ACC112 (cell line): ENCODE results near the gene RANBP9.

Experiments used
- H2AFZ ChIP-seq: fragments of 200-600 bp; sonication (generic); one replicate; pipeline ENCODE4 v1.6.0; 2017; ENCODE audit warnings: antibody characterized with exemption, low read length; ENCODE audit not compliant: unreplicated experiment
- H3K27ac ChIP-seq: fragments of 200-600 bp; sonication (generic); 2 replicates; pipeline ENCODE4 v1.5.1; 2014; ENCODE audit warnings: low read depth, mild to moderate bottlenecking, antibody characterized with exemption, low read length, moderate library complexity
- H3K27me3 ChIP-seq: fragments of 200-600 bp; sonication (generic); 2 replicates; pipeline ENCODE4 v1.6.1; 2014; ENCODE audit warnings: mild to moderate bottlenecking, antibody characterized with exemption, low read length, moderate library complexity, mixed read lengths; ENCODE audit not compliant: insufficient read depth
- H3K36me3 ChIP-seq: fragments of 200-600 bp; sonication (generic); 2 replicates; pipeline ENCODE4 v1.6.1; 2016; ENCODE audit warnings: mild to moderate bottlenecking, antibody characterized with exemption, low read length, moderate library complexity, mixed read lengths; ENCODE audit not compliant: insufficient read depth
- H3K4me1 ChIP-seq: fragments of 200-600 bp; sonication (generic); one replicate; pipeline ENCODE4 v1.6.1; 2016; ENCODE audit warnings: low read length, mixed read lengths; ENCODE audit not compliant: insufficient read depth, unreplicated experiment, control insufficient read depth
- H3K4me3 ChIP-seq: fragments of 200-600 bp; sonication (generic); 2 replicates; pipeline ENCODE4 v1.5.1; 2014; ENCODE audit warnings: mild to moderate bottlenecking, low read depth, low read length
- H3K79me2 ChIP-seq: fragments of 200-600 bp; sonication (generic); one replicate; pipeline ENCODE4 v1.6.0; 2016; ENCODE audit warnings: low read length; ENCODE audit not compliant: control insufficient read depth, unreplicated experiment, insufficient read depth

The RANBP9 gene

GRCh38 chr6:13711324-13711732, 307 bp downstream of the RANBP9 start:
- Histone ChIP-seq H3K27me3 (no peaks in the 10 kb centered on the region), H3K36me3 (no peaks in the 10 kb centered on the region), H3K4me3 (peak overlapping the region; percentile 78), H3K27ac (peak overlapping the region; percentile 82), H2AFZ (peak overlapping the region; percentile 43), H3K4me1 (peaks cover 11% of the 10 kb centered on the region), H3K79me2 (peaks cover 45% of the 10 kb centered on the region)

GRCh38 chr6:13710552-13711323, 897 bp downstream of the RANBP9 start:
- Histone ChIP-seq H3K27me3 (no peaks in the 10 kb centered on the region), H3K4me1 (peaks cover 11% of the 10 kb centered on the region), H3K4me3 (peak overlapping the region; percentile 95), H2AFZ (peak overlapping the region; percentile 66), H3K36me3 (no peaks in the 10 kb centered on the region), H3K27ac (peak overlapping the region; percentile 52), H3K79me2 (peaks cover 51% of the 10 kb centered on the region)

GRCh38 chr6:13709689-13710551, 1.7 kb downstream of the RANBP9 start:
- Histone ChIP-seq H3K79me2 (peaks cover 57% of the 10 kb centered on the region), H2AFZ (peak overlapping the region; percentile 66), H3K27me3 (no peaks in the 10 kb centered on the region), H3K4me3 (peak overlapping the region; percentile 95), H3K4me1 (peaks cover 11% of the 10 kb centered on the region), H3K27ac (peak overlapping the region; percentile 52), H3K36me3 (no peaks in the 10 kb centered on the region)

GRCh38 chr6:13708736-13709135, 2.9 kb downstream of the RANBP9 start:
- no peaks in the 10 kb centered on the region for H3K27me3 ChIP-seq
- H3K27ac ChIP-seq: 0 out of 2 replicates have a peak overlapping the region, but pooled peaks have one; percentile 52
- peak overlapping the region; percentile 95 for H3K4me3 ChIP-seq
- H2AFZ ChIP-seq: no peak overlapping the region
- no peaks in the 10 kb centered on the region for H3K36me3 ChIP-seq
- peaks cover 11% of the 10 kb centered on the region for H3K4me1 ChIP-seq
- peaks cover 68% of the 10 kb centered on the region for H3K79me2 ChIP-seq

GRCh38 chr6:13703496-13703895, 8.1 kb downstream of the RANBP9 start:
- no peaks in the 10 kb centered on the region for H3K27me3 ChIP-seq
- H3K4me3 ChIP-seq: no peak overlapping the region
- H3K79me2 ChIP-seq: peaks cover 87% of the 10 kb centered on the region
- H2AFZ ChIP-seq: no peak overlapping the region
- no peaks in the 10 kb centered on the region for H3K36me3 ChIP-seq
- peaks cover 8% of the 10 kb centered on the region for H3K4me1 ChIP-seq
- no peak overlapping the region for H3K27ac ChIP-seq

- Histone ChIP-seq H3K4me3 (no peak overlapping the region), H3K79me2 (peaks cover 84% of the 10 kb centered on the region), H3K4me1 (peaks cover 5% of the 10 kb centered on the region), H2AFZ (no peak overlapping the region), H3K36me3 (no peaks in the 10 kb centered on the region), H3K27me3 (no peaks in the 10 kb centered on the region), H3K27ac (no peak overlapping the region)
Observed at GRCh38 chr6:13702809-13703302, 8.8 kb downstream of the RANBP9 start.

- H3K27ac ChIP-seq: no peak overlapping the region
- no peak overlapping the region for H3K4me3 ChIP-seq
- peaks cover 27% of the 10 kb centered on the region for H3K4me1 ChIP-seq
- H3K36me3 ChIP-seq: no peaks in the 10 kb centered on the region
- no peak overlapping the region for H2AFZ ChIP-seq
- H3K27me3 ChIP-seq: no peaks in the 10 kb centered on the region
- H3K79me2 ChIP-seq: peaks cover 81% of the 10 kb centered on the region
Observed at GRCh38 chr6:13700232-13700631, 11.4 kb downstream of the RANBP9 start.

GRCh38 chr6:13698715-13699114, 12.9 kb downstream of the RANBP9 start:
- Histone ChIP-seq H3K79me2 (peaks cover 79% of the 10 kb centered on the region), H3K4me1 (peaks cover 36% of the 10 kb centered on the region), H3K36me3 (no peaks in the 10 kb centered on the region), H2AFZ (no peak overlapping the region), H3K4me3 (no peak overlapping the region), H3K27me3 (no peaks in the 10 kb centered on the region), H3K27ac (no peak overlapping the region)

GRCh38 chr6:13697857-13698256, 13.8 kb downstream of the RANBP9 start:
- Histone ChIP-seq H3K27ac (no peak overlapping the region), H3K4me1 (peaks cover 36% of the 10 kb centered on the region), H3K79me2 (peaks cover 70% of the 10 kb centered on the region), H3K36me3 (no peaks in the 10 kb centered on the region), H2AFZ (no peak overlapping the region), H3K4me3 (no peak overlapping the region), H3K27me3 (no peaks in the 10 kb centered on the region)

- Histone ChIP-seq H3K4me3 (0 out of 2 replicates have a peak overlapping the region, but pooled peaks have one; percentile 0), H2AFZ (no peak overlapping the region), H3K79me2 (peaks cover 58% of the 10 kb centered on the region), H3K27ac (peak overlapping the region; percentile 49), H3K4me1 (peaks cover 36% of the 10 kb centered on the region), H3K27me3 (no peaks in the 10 kb centered on the region), H3K36me3 (no peaks in the 10 kb centered on the region)
Observed at GRCh38 chr6:13696226-13696625, 15.4 kb downstream of the RANBP9 start.
